WTC11 (cell line): ENCODE measurements around the gene PARVB.

Experiments used
- ATF2 ChIP-seq: sonication (generic); formaldehyde crosslinking; IDR thresholded peaks from 2 replicates; pipeline ENCODE4 v1.8.1; 2022; ENCODE audit warnings: low read depth, missing genetic modification reagents, borderline replicate concordance
- CREB1 ChIP-seq: sonication (generic); formaldehyde crosslinking; IDR thresholded peaks from 2 replicates; pipeline ENCODE4 v1.8.0; 2023; ENCODE audit warnings: mild to moderate bottlenecking, missing genetic modification reagents
- MAX ChIP-seq: sonication (generic); formaldehyde crosslinking; IDR thresholded peaks from 2 replicates; pipeline ENCODE4 v1.8.0; 2022; ENCODE audit warnings: mild to moderate bottlenecking, missing genetic modification reagents
- NR3C1 ChIP-seq: sonication (generic); formaldehyde crosslinking; conservative IDR thresholded peaks from 2 replicates; pipeline ENCODE4 v1.8.1; 2023; ENCODE audit warnings: low read depth, mild to moderate bottlenecking, missing genetic modification reagents
- SP1 ChIP-seq: sonication (generic); formaldehyde crosslinking; conservative IDR thresholded peaks from 2 replicates; pipeline ENCODE4 v1.8.1; 2022; ENCODE audit warnings: missing genetic modification reagents
- ZNF219 ChIP-seq: sonication (generic); formaldehyde crosslinking; IDR thresholded peaks from 2 replicates; pipeline ENCODE4 v1.8.0; 2023; ENCODE audit warnings: missing genetic modification reagents, mild to moderate bottlenecking, borderline replicate concordance
- ZNF423 ChIP-seq: fragments of 250-450 bp; sonication (Bioruptor Pico); IDR thresholded peaks from 2 replicates; pipeline ENCODE4 v2.1.2; 2022; ENCODE audit warnings: mild to moderate bottlenecking, moderate library complexity
- TF ChIP-seq, protein P1 (sequence below): fragments of 200-600 bp; IDR thresholded peaks from 2 replicates; pipeline ENCODE4 v1.8.0; 2022; ENCODE audit warnings: antibody characterized with exemption
- TF ChIP-seq, protein P2 (sequence below): sonication (generic); formaldehyde crosslinking; IDR thresholded peaks from 2 replicates; pipeline ENCODE4 v1.8.1; 2023; ENCODE audit warnings: mild to moderate bottlenecking, moderate library complexity, missing genetic modification reagents
- TF ChIP-seq, protein P3 (sequence below): sonication (generic); formaldehyde crosslinking; conservative IDR thresholded peaks from 2 replicates; pipeline ENCODE4 v1.8.1; 2022; ENCODE audit warnings: mild to moderate bottlenecking, missing genetic modification reagents
- TF ChIP-seq, protein P4 (sequence below): sonication (generic); formaldehyde crosslinking; IDR thresholded peaks from 2 replicates; pipeline ENCODE4 v1.8.0; 2022; ENCODE audit warnings: mild to moderate bottlenecking, missing genetic modification reagents

GRCh38 chr22:43990044-43990443 lies 34.1 kb upstream of the PARVB start:
- TF ChIP-seq ZNF219 (CRISPR knock-in tag) = no peak
- TF ChIP-seq, protein P1, sequence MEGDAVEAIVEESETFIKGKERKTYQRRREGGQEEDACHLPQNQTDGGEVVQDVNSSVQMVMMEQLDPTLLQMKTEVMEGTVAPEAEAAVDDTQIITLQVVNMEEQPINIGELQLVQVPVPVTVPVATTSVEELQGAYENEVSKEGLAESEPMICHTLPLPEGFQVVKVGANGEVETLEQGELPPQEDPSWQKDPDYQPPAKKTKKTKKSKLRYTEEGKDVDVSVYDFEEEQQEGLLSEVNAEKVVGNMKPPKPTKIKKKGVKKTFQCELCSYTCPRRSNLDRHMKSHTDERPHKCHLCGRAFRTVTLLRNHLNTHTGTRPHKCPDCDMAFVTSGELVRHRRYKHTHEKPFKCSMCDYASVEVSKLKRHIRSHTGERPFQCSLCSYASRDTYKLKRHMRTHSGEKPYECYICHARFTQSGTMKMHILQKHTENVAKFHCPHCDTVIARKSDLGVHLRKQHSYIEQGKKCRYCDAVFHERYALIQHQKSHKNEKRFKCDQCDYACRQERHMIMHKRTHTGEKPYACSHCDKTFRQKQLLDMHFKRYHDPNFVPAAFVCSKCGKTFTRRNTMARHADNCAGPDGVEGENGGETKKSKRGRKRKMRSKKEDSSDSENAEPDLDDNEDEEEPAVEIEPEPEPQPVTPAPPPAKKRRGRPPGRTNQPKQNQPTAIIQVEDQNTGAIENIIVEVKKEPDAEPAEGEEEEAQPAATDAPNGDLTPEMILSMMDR = no peak
- no peak for TF ChIP-seq ATF2 (CRISPR knock-in tag)
- TF ChIP-seq SP1 (CRISPR knock-in tag) = no peak
- no peak for TF ChIP-seq MAX
- no peak for TF ChIP-seq CREB1 (CRISPR knock-in tag)
- no peak for TF ChIP-seq ZNF423 (CRISPR knock-in tag)
- TF ChIP-seq, protein P2, sequence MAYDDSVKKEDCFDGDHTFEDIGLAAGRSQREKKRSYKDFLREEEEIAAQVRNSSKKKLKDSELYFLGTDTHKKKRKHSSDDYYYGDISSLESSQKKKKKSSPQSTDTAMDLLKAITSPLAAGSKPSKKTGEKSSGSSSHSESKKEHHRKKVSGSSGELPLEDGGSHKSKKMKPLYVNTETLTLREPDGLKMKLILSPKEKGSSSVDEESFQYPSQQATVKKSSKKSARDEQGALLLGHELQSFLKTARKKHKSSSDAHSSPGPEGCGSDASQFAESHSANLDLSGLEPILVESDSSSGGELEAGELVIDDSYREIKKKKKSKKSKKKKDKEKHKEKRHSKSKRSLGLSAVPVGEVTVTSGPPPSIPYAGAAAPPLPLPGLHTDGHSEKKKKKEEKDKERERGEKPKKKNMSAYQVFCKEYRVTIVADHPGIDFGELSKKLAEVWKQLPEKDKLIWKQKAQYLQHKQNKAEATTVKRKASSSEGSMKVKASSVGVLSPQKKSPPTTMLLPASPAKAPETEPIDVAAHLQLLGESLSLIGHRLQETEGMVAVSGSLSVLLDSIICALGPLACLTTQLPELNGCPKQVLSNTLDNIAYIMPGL (CRISPR knock-in tag) = no peak
- no peak for TF ChIP-seq NR3C1 (CRISPR knock-in tag)
- TF ChIP-seq, protein P3, sequence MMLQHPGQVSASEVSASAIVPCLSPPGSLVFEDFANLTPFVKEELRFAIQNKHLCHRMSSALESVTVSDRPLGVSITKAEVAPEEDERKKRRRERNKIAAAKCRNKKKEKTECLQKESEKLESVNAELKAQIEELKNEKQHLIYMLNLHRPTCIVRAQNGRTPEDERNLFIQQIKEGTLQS = no peak
- TF ChIP-seq, protein P4, sequence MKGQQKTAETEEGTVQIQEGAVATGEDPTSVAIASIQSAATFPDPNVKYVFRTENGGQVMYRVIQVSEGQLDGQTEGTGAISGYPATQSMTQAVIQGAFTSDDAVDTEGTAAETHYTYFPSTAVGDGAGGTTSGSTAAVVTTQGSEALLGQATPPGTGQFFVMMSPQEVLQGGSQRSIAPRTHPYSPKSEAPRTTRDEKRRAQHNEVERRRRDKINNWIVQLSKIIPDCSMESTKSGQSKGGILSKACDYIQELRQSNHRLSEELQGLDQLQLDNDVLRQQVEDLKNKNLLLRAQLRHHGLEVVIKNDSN (CRISPR knock-in tag) = no peak
